ENCODE results near the gene BICDL2. TPM values are rescaled to one million over a fixed set of nuclear protein-coding genes. Genes with fewer than 3 reads are reported as not detected.

The BICDL2 gene
- total and polyA plus RNA-seq, 9 donors = 0.02 to 0.66 (median 0.23) TPM; not detected in 4

- Histone ChIP-seq H3K36me3 (ENCODE audit: control insufficient read depth, insufficient read depth, low read length) (no peaks in the 10 kb centered on the region), H3K4me1 (ENCODE audit: control insufficient read depth, insufficient read depth, low read length) (peaks cover 40% of the 10 kb centered on the region), H3K9me3 (replicated peaks; ENCODE audit: control insufficient read depth, low read depth, low read length) (no peaks in the 10 kb centered on the region), H3K27me3 (ENCODE audit: control insufficient read depth, insufficient read depth, low read length) (peaks cover 100% of the 10 kb centered on the region), H3K27ac (ENCODE audit: low read length) (no peak overlapping the region), H3K4me3 (ENCODE audit: low read length) (no peak overlapping the region)
- DNase-seq = no peak
- WGBS (ENCODE audit: insufficient coverage) = 88% methylated on average over 5 of the region's 8 CpGs
These were observed 26.2 kb downstream of the BICDL2 start for GRCh38 chr16:3010510-3010909.

GRCh38 chr16:3009568-3010390 is 27.0 kb downstream of the BICDL2 start:
- H3K27me3 ChIP-seq (ENCODE audit: control insufficient read depth, insufficient read depth, low read length) = peaks cover 100% of the 10 kb centered on the region
- peaks cover 44% of the 10 kb centered on the region for H3K4me1 ChIP-seq (ENCODE audit: control insufficient read depth, insufficient read depth, low read length)
- H3K9me3 ChIP-seq (replicated peaks; ENCODE audit: control insufficient read depth, low read depth, low read length) = no peaks in the 10 kb centered on the region
- WGBS (ENCODE audit: insufficient coverage) = 16% methylated on average over 17 of the region's 21 CpGs
- peak overlapping the region; percentile 40 for H3K27ac ChIP-seq (ENCODE audit: low read length)
- H3K36me3 ChIP-seq (ENCODE audit: control insufficient read depth, insufficient read depth, low read length) = no peaks in the 10 kb centered on the region
- no peak for DNase-seq
- no peak overlapping the region for H3K4me3 ChIP-seq (ENCODE audit: low read length)

- 54% methylated on average over 3 of the region's 4 CpGs for WGBS (ENCODE audit: insufficient coverage)
- Histone ChIP-seq H3K9me3 (replicated peaks; ENCODE audit: control insufficient read depth, low read depth, low read length) (no peaks in the 10 kb centered on the region), H3K27ac (ENCODE audit: low read length) (peak overlapping the region; percentile 29), H3K36me3 (ENCODE audit: control insufficient read depth, insufficient read depth, low read length) (no peaks in the 10 kb centered on the region), H3K4me3 (ENCODE audit: low read length) (no peak overlapping the region), H3K27me3 (ENCODE audit: control insufficient read depth, insufficient read depth, low read length) (peaks cover 91% of the 10 kb centered on the region), H3K4me1 (ENCODE audit: control insufficient read depth, insufficient read depth, low read length) (peaks cover 46% of the 10 kb centered on the region)
- DNase-seq = no peak
These were observed 28.1 kb downstream of the BICDL2 start for GRCh38 chr16:3008690-3009037.

GRCh38 chr16:3007957-3008689 is 28.6 kb downstream of the BICDL2 start:
- Histone ChIP-seq H3K9me3 (replicated peaks; ENCODE audit: control insufficient read depth, low read depth, low read length) (no peaks in the 10 kb centered on the region), H3K4me3 (ENCODE audit: low read length) (no peak overlapping the region), H3K36me3 (ENCODE audit: control insufficient read depth, insufficient read depth, low read length) (no peaks in the 10 kb centered on the region), H3K27me3 (ENCODE audit: control insufficient read depth, insufficient read depth, low read length) (peaks cover 91% of the 10 kb centered on the region), H3K4me1 (ENCODE audit: control insufficient read depth, insufficient read depth, low read length) (peaks cover 49% of the 10 kb centered on the region), H3K27ac (ENCODE audit: low read length) (peak overlapping the region; percentile 29)
- DNase-seq = no peak
- WGBS (ENCODE audit: insufficient coverage) = 23% methylated on average over 9 of the region's 17 CpGs

- no peak overlapping the region for H3K4me3 ChIP-seq (ENCODE audit: low read length)
- H3K27me3 ChIP-seq (ENCODE audit: control insufficient read depth, insufficient read depth, low read length) = peaks cover 84% of the 10 kb centered on the region
- H3K36me3 ChIP-seq (ENCODE audit: control insufficient read depth, insufficient read depth, low read length) = no peaks in the 10 kb centered on the region
- 30% methylated on average over 9 of the region's 13 CpGs for WGBS (ENCODE audit: insufficient coverage)
- no peak overlapping the region for H3K27ac ChIP-seq (ENCODE audit: low read length)
- no peaks in the 10 kb centered on the region for H3K9me3 ChIP-seq (replicated peaks; ENCODE audit: control insufficient read depth, low read depth, low read length)
- H3K4me1 ChIP-seq (ENCODE audit: control insufficient read depth, insufficient read depth, low read length) = peaks cover 47% of the 10 kb centered on the region
- no peak for DNase-seq
These were observed 29.4 kb downstream of the BICDL2 start for GRCh38 chr16:3007059-3007956.

- no peak for DNase-seq
- H3K4me1 ChIP-seq (ENCODE audit: control insufficient read depth, insufficient read depth, low read length) = peaks cover 34% of the 10 kb centered on the region
These were observed 31.9 kb downstream of the BICDL2 start for GRCh38 chr16:3004781-3005284.

GRCh38 chr16:3004319-3004718 is 32.4 kb downstream of the BICDL2 start:
- Histone ChIP-seq H3K36me3 (ENCODE audit: control insufficient read depth, insufficient read depth, low read length) (no peaks in the 10 kb centered on the region), H3K27ac (ENCODE audit: low read length) (no peak overlapping the region), H3K4me1 (ENCODE audit: control insufficient read depth, insufficient read depth, low read length) (peaks cover 31% of the 10 kb centered on the region), H3K27me3 (ENCODE audit: control insufficient read depth, insufficient read depth, low read length) (peaks cover 69% of the 10 kb centered on the region), H3K9me3 (replicated peaks; ENCODE audit: control insufficient read depth, low read depth, low read length) (no peaks in the 10 kb centered on the region), H3K4me3 (ENCODE audit: low read length) (no peak overlapping the region)
- under 1% methylated on average over 66 of the region's 67 CpGs for WGBS (ENCODE audit: insufficient coverage)
- no peak for DNase-seq

More at GRCh38 chr16:3004781-3005284, 31.9 kb downstream of the BICDL2 start:
- peak overlapping the region; percentile 31 for H3K4me3 ChIP-seq (ENCODE audit: low read length)
- H3K27me3 ChIP-seq (ENCODE audit: control insufficient read depth, insufficient read depth, low read length) = peaks cover 70% of the 10 kb centered on the region
- peak overlapping the region; percentile 31 for H3K27ac ChIP-seq (ENCODE audit: low read length)
- no peaks in the 10 kb centered on the region for H3K36me3 ChIP-seq (ENCODE audit: control insufficient read depth, insufficient read depth, low read length)
- WGBS (ENCODE audit: insufficient coverage) = 0% methylated on average over 9 of the region's 25 CpGs
- no peaks in the 10 kb centered on the region for H3K9me3 ChIP-seq (replicated peaks; ENCODE audit: control insufficient read depth, low read depth, low read length)

GRCh38 chr16:3003582-3004270 is 33.0 kb downstream of the BICDL2 start:
- DNase-seq = peak; percentile 98
- H3K27ac ChIP-seq (ENCODE audit: low read length) = no peak overlapping the region
- peaks cover 30% of the 10 kb centered on the region for H3K4me1 ChIP-seq (ENCODE audit: control insufficient read depth, insufficient read depth, low read length)
- 2% methylated on average over 47 of the region's 58 CpGs for WGBS (ENCODE audit: insufficient coverage)
- no peak overlapping the region for H3K4me3 ChIP-seq (ENCODE audit: low read length)
- H3K27me3 ChIP-seq (ENCODE audit: control insufficient read depth, insufficient read depth, low read length) = peaks cover 65% of the 10 kb centered on the region
- H3K9me3 ChIP-seq (replicated peaks; ENCODE audit: control insufficient read depth, low read depth, low read length) = no peaks in the 10 kb centered on the region
- H3K36me3 ChIP-seq (ENCODE audit: control insufficient read depth, insufficient read depth, low read length) = no peaks in the 10 kb centered on the region

- Histone ChIP-seq H3K4me1 (ENCODE audit: control insufficient read depth, insufficient read depth, low read length) (peaks cover 12% of the 10 kb centered on the region), H3K27me3 (ENCODE audit: control insufficient read depth, insufficient read depth, low read length) (peaks cover 50% of the 10 kb centered on the region), H3K4me3 (ENCODE audit: low read length) (no peak overlapping the region), H3K9me3 (replicated peaks; ENCODE audit: control insufficient read depth, low read depth, low read length) (no peaks in the 10 kb centered on the region), H3K36me3 (ENCODE audit: control insufficient read depth, insufficient read depth, low read length) (no peaks in the 10 kb centered on the region), H3K27ac (ENCODE audit: low read length) (no peak overlapping the region)
- 57% methylated on average over 6 of the region's 12 CpGs for WGBS (ENCODE audit: insufficient coverage)
- no peak for DNase-seq
These were observed 35.4 kb downstream of the BICDL2 start for GRCh38 chr16:3001316-3001715.
